Endothelial cell of umbilical vein (primary cell): ENCODE measurements around the gene NPPA. TPM values are rescaled to one million over a fixed set of nuclear protein-coding genes. Genes with fewer than 3 reads are reported as not detected.

ENCODE experiments used
- BruUV-seq: library from RNA; stranded (reverse); fragments of 400-500 nt; replicated peaks from 2 replicates; lab custom pipeline; 2021; lab: Mats Ljungman, UMichigan
- CTCF ChIA-PET: fragments of 300-600, 350-600 bp; sonication (Branson Sonifier 250); formaldehyde crosslinking; loops from one replicate; lab custom pipeline; 2021; ENCODE audit warnings: antibody characterized with exemption, inconsistent platforms; lab: Charles Lee
- POLR2A ChIA-PET: fragments of 300-600, 350-600 bp; sonication (Branson Sonifier 250); formaldehyde crosslinking; loops from one replicate; lab custom pipeline; 2021; ENCODE audit warnings: antibody characterized with exemption, inconsistent platforms; lab: Charles Lee
- DNase-seq: peaks from one replicate; pipeline ENCODE4 v3.0.0-alpha.2; 2011; ENCODE audit warnings: low read depth, low spot score
- FAIRE-seq: peaks from 2 replicates; lab custom pipeline; 2011; peaks lifted over from hg19 to GRCh38; lab: Jason Lieb, UNC
- H2AFZ ChIP-seq: 2 replicates; pipeline ENCODE4 v1.6.0; 2012; ENCODE audit warnings: low read depth, low read length, control low read depth, inconsistent platforms
- H3K27ac ChIP-seq: 2 replicates; pipeline ENCODE4 v1.5.1; 2011; ENCODE audit warnings: low read depth, mild to moderate bottlenecking, control low read depth, low read length, moderate library complexity; ENCODE audit not compliant: insufficient read depth
- H3K27me3 ChIP-seq, 2 experiments: 2 replicates each; pipeline versions ENCODE4 v1.6.0 to v1.6.1; 2011; ENCODE audit warnings: low read length in 2 of 2, mixed read lengths in 1 of 2; ENCODE audit not compliant: control insufficient read depth in 2 of 2, insufficient read depth in 2 of 2
- H3K36me3 ChIP-seq, 2 experiments: 2 replicates in 1 of 2; 3 replicates in 1 of 2; pipeline ENCODE4 v1.5.1; 2011; ENCODE audit warnings: low read length in 2 of 2, mild to moderate bottlenecking in 1 of 2, moderate library complexity in 1 of 2; ENCODE audit not compliant: control insufficient read depth in 2 of 2, insufficient read depth in 2 of 2; ENCODE audit errors: extremely low read depth in 1 of 2
- H3K4me1 ChIP-seq: 3 replicates; pipeline ENCODE4 v1.5.1; 2011; ENCODE audit warnings: mild to moderate bottlenecking, low read length; ENCODE audit not compliant: control insufficient read depth, insufficient read depth; ENCODE audit errors: extremely low read depth
- H3K4me2 ChIP-seq: 2 replicates; pipeline ENCODE4 v1.6.1; 2011; ENCODE audit warnings: low read length, control low read depth, mixed read lengths; ENCODE audit not compliant: insufficient read depth
- H3K4me3 ChIP-seq, 3 experiments: fragments of 200-600 bp in 1 of 3; sonication (generic), shearing (Covaris generic) in 1 of 3; replicated peaks in 1 of 3; 2 replicates each; pipeline ENCODE4 v1.5.1; 2011 to 2016; ENCODE audit warnings: control low read depth in 3 of 3, low read length in 3 of 3, mild to moderate bottlenecking in 2 of 3, inconsistent platforms in 1 of 3, low read depth in 1 of 3, moderate library complexity in 1 of 3; ENCODE audit not compliant: insufficient read depth in 1 of 3
- H3K79me2 ChIP-seq: 2 replicates; pipeline ENCODE4 v1.6.0; 2012; ENCODE audit warnings: low read length, inconsistent platforms; ENCODE audit not compliant: control insufficient read depth, insufficient read depth
- H3K9ac ChIP-seq: replicated peaks from 2 replicates; pipeline ENCODE3; 2011; ENCODE audit warnings: low read length, control low read depth; ENCODE audit not compliant: insufficient read depth; ENCODE audit errors: extremely low read depth
- H3K9me1 ChIP-seq: replicated peaks from 3 replicates; pipeline ENCODE4 v1.6.0; 2011; ENCODE audit warnings: mild to moderate bottlenecking, low read length; ENCODE audit not compliant: control insufficient read depth, insufficient read depth; ENCODE audit errors: extremely low read depth
- H3K9me3 ChIP-seq: replicated peaks from 2 replicates; pipeline ENCODE4 v1.5.1; 2012; ENCODE audit warnings: low read length, inconsistent platforms; ENCODE audit not compliant: control insufficient read depth, insufficient read depth
- H4K20me1 ChIP-seq: replicated peaks from 2 replicates; pipeline ENCODE3; 2011; ENCODE audit warnings: mild to moderate bottlenecking, low read length; ENCODE audit not compliant: control insufficient read depth, insufficient read depth; ENCODE audit errors: extremely low read depth
- CTCF ChIP-seq, 2 donors: IDR thresholded peaks; 1 replicate in 1 of 2; 2 replicates in 1 of 2; pipeline ENCODE4 v1.5.1; 2011; ENCODE audit warnings: low read length in 2 of 2, mild to moderate bottlenecking in 2 of 2, moderate library complexity in 2 of 2, control low read depth in 1 of 2, inconsistent platforms in 1 of 2, low read depth in 1 of 2; ENCODE audit not compliant: insufficient read depth in 1 of 2; ENCODE audit errors: extremely low read depth in 1 of 2
- EZH2 ChIP-seq: IDR thresholded peaks from 2 replicates; pipeline ENCODE4 v1.6.1; 2012; ENCODE audit warnings: borderline replicate concordance, low read depth, mild to moderate bottlenecking, moderate library complexity, low read length, inconsistent platforms; ENCODE audit not compliant: severe bottlenecking
- FOS ChIP-seq: IDR thresholded peaks from 2 replicates; pipeline ENCODE4 v1.6.1; 2011; ENCODE audit warnings: mild to moderate bottlenecking, low read length, moderate library complexity, borderline replicate concordance; ENCODE audit not compliant: insufficient read depth
- GATA2 ChIP-seq: IDR thresholded peaks from 2 replicates; pipeline ENCODE4 v1.7.0; 2011; ENCODE audit warnings: low read depth, mild to moderate bottlenecking, moderate library complexity, mixed read lengths, low read length; ENCODE audit not compliant: insufficient read length, insufficient read depth
- JUN ChIP-seq: IDR thresholded peaks from 2 replicates; pipeline ENCODE4 v1.6.1; 2011; ENCODE audit warnings: borderline replicate concordance, low read depth; ENCODE audit not compliant: insufficient read length, insufficient read depth
- MAX ChIP-seq: IDR thresholded peaks from 2 replicates; pipeline ENCODE4 v1.6.1; 2011; ENCODE audit not compliant: insufficient read depth, insufficient read length
- MYC ChIP-seq: IDR thresholded peaks from one replicate; pipeline ENCODE4 v1.6.1; 2011; ENCODE audit warnings: mild to moderate bottlenecking, low read depth, low read length
- POLR2A ChIP-seq: IDR thresholded peaks from 2 replicates; pipeline ENCODE4 v1.6.1; 2012; ENCODE audit warnings: low read depth, mild to moderate bottlenecking, control low read depth, low read length
- POLR2AphosphoS5 ChIP-seq: IDR thresholded peaks from 2 replicates; pipeline ENCODE4 v1.6.1; 2012; ENCODE audit warnings: low read depth, mild to moderate bottlenecking, control low read depth, low read length, moderate library complexity; ENCODE audit not compliant: insufficient read depth
- dilution Hi-C: fragments of 300-500 bp; cut with MboI; formaldehyde crosslinking; loops from one replicate; pipeline ENCODE4 v1.15.0; 2019; ENCODE audit warnings: low sequenced_read_pairs; ENCODE audit not compliant: extremely low pct_ligation_motif_present
- intact Hi-C: fragments of 100-400 bp; cut with micrococcal nuclease; formaldehyde crosslinking; loops from one replicate; pipeline ENCODE4 v1.10.0; 2022
- polyA plus RNA-seq, 4 experiments: library from polyadenylated mRNA; depleted of rRNA in 3 of 4; stranded (reverse) in 3 of 4; unstranded in 1 of 4; fragments of >200 nt; gene quantifications; 2 replicates each; pipeline versions ENCODE4 v1.2.1 to v1.2.3, GENCODE V29; 2011 to 2012; ENCODE audit warnings: missing spikeins in 1 of 4
- total RNA-seq: library from RNA; stranded (reverse); gene quantifications from 2 replicates; pipeline ENCODE4 v1.2.3, GENCODE V29; 2021

NPPA gene
- total and polyA plus RNA-seq, 2 donors (not counting 3 experiments of a cell fraction or from before 2014, with no cell fraction given), result not detected

- DNase-seq (peak; percentile 97), FAIRE-seq (peak; percentile 87)
- no peaks in the 10 kb centered on the region for H3K9me3 ChIP-seq
- intact Hi-C loops (loop anchor here (1.0 to 10.0 kb wide), 3 partner anchors 18 to 528 kb away; partner anchors contain the start of genes AGTRAP and UBIAD1), dilution Hi-C loops (no loop called here)
- peak overlapping the region; percentile 14 for H3K27ac ChIP-seq
- H4K20me1 ChIP-seq, result no peaks in the 10 kb centered on the region
- no peaks in the 10 kb centered on the region for H3K9me1 ChIP-seq
- BruUV-seq, result no TSS peak
- POLR2A ChIA-PET, result interaction anchor here (1.0 to 1.6 kb wide), 4 partner anchors 68 to 107 kb away, joined by 3 to 9 read pairs (median 4); partner anchors contain the start of gene AGTRAP
- H2AFZ ChIP-seq, result peak overlapping the region; percentile 53
- TF ChIP-seq POLR2AphosphoS5, result peak; percentile 22
- TF ChIP-seq EZH2, result no peak
- TF ChIP-seq MYC, result no peak
- TF ChIP-seq POLR2A, result peak; percentile 37
- H3K79me2 ChIP-seq, result peaks cover 24% of the 10 kb centered on the region
- H3K4me2 ChIP-seq, result peak overlapping the region; percentile 95
- peaks cover 7 to 11% of the 10 kb centered on the region in 2 experiments for H3K36me3 ChIP-seq
- peaks cover 57% of the 10 kb centered on the region for H3K4me1 ChIP-seq
- no peaks in the 10 kb centered on the region for H3K27me3 ChIP-seq
- peak overlapping the region; percentile 3 to 77 (median 63) for H3K4me3 ChIP-seq
- CTCF ChIA-PET, result interaction anchor here (0.8 to 3.1 kb wide), 11 partner anchors 12 to 153 kb away, joined by 3 to 20 read pairs (median 4); partner anchors contain the start of gene FBXO6
- peak overlapping the region; percentile 9 for H3K9ac ChIP-seq
Measured at GRCh38 chr1:11802973-11803885, 44.4 kb downstream of the NPPA start.

- intact Hi-C loops, result loop anchor here (2.0 to 10.0 kb wide), 2 partner anchors 66 to 528 kb away; partner anchors contain the start of genes AGTRAP and UBIAD1
- ChIA-PET POLR2A (interaction anchor here (1.6 kb wide), 1 partner anchor 106 kb away, joined by 9 read pairs; no protein-coding TSS in a partner anchor), CTCF (interaction anchor here (1.0 to 3.1 kb wide), 5 partner anchors 14 to 139 kb away, joined by 3 to 20 read pairs (median 7); partner anchors contain the start of gene FBXO6)
- TF ChIP-seq FOS (no peak), MAX (no peak), CTCF (IDR thresholded peaks at IDR 0.05; ENCODE audit: extremely low read depth in 1 of 2, insufficient read depth in 1 of 2, low read depth in 1 of 2, low read length in 2 of 2) (no peak), MYC (no peak), POLR2AphosphoS5 (no peak), JUN (no peak), GATA2 (no peak)
- no TSS peak for BruUV-seq
- H4K20me1 ChIP-seq, result no peaks in the 10 kb centered on the region
- peak overlapping the region; percentile 9 for H3K9ac ChIP-seq
- no peaks in the 10 kb centered on the region for H3K27me3 ChIP-seq
- dilution Hi-C loops, result no loop called here
- FAIRE-seq (peak; percentile 79), DNase-seq (peak; percentile 38)
- no peaks in the 10 kb centered on the region for H3K9me3 ChIP-seq
- peaks cover 56% of the 10 kb centered on the region for H3K4me1 ChIP-seq
- peak overlapping the region; percentile 53 for H2AFZ ChIP-seq
- peaks cover 18% of the 10 kb centered on the region for H3K79me2 ChIP-seq
- H3K4me3 ChIP-seq, result peak overlapping the region; percentile 3 to 77 (median 63)
- H3K27ac ChIP-seq, result peak overlapping the region; percentile 9
- no peaks in the 10 kb centered on the region for H3K9me1 ChIP-seq
- H3K4me2 ChIP-seq, result peak overlapping the region; percentile 95
- H3K36me3 ChIP-seq, result peaks cover 5 to 11% of the 10 kb centered on the region in 2 experiments
Measured at GRCh38 chr1:11802616-11802972, 45.0 kb downstream of the NPPA start.
